Uterus (tissue), 2 donors: ENCODE measurements around the gene C1orf21.

Source experiments
- POLR2A ChIP-seq, 2 donors: fragments of 450-650 bp; IDR thresholded peaks; one replicate each; pipeline ENCODE4 v1.6.1; 2016; ENCODE audit warnings: antibody characterized with exemption in 2 of 2, mild to moderate bottlenecking in 1 of 2, moderate library complexity in 1 of 2
- TF ChIP-seq, protein P1 (sequence below), 4 experiments: fragments of 200-600 bp in 2 of 4; fragments of 450-650 bp in 2 of 4; sonication (generic) in 2 of 4; IDR thresholded peaks; one replicate each; pipeline ENCODE4 v1.5.1; 2016 to 2019; ENCODE audit warnings: antibody characterized with exemption in 4 of 4, mild to moderate bottlenecking in 2 of 4, moderate library complexity in 1 of 4

GRCh38 chr1:184467295-184467694, 80.5 kb downstream of the C1orf21 start:
- TF ChIP-seq, protein P1, sequence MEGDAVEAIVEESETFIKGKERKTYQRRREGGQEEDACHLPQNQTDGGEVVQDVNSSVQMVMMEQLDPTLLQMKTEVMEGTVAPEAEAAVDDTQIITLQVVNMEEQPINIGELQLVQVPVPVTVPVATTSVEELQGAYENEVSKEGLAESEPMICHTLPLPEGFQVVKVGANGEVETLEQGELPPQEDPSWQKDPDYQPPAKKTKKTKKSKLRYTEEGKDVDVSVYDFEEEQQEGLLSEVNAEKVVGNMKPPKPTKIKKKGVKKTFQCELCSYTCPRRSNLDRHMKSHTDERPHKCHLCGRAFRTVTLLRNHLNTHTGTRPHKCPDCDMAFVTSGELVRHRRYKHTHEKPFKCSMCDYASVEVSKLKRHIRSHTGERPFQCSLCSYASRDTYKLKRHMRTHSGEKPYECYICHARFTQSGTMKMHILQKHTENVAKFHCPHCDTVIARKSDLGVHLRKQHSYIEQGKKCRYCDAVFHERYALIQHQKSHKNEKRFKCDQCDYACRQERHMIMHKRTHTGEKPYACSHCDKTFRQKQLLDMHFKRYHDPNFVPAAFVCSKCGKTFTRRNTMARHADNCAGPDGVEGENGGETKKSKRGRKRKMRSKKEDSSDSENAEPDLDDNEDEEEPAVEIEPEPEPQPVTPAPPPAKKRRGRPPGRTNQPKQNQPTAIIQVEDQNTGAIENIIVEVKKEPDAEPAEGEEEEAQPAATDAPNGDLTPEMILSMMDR (IDR thresholded peaks at IDR 0.05), result no peak
- no peak for TF ChIP-seq POLR2A (IDR thresholded peaks at IDR 0.05)
